ENCODE results near the gene STK33.

The STK33 gene

DNA sequence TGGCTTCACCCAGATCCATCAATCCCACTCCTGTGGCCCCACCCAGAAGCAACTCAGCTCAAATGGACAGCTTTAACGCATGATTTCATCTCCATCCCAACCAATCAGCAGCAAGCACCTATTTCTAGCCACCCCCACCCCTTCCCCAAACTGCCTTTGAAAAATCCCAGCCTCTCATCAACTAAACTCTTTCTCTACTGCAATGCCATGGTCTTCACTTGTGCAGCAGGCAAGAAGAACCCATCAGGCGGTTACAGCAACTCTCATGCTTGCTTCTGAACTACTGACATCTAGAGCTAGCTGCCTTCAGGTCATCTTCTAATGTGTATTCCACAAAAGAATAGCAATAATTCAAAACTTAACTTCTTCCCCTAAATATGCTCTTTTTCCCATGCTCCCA is 42.1 kb upstream of the STK33 start:
- DNase-seq (ENCODE audit: low read depth): no peak
- no peak overlapping the region for H3K4me3 ChIP-seq (ENCODE audit: control insufficient read depth, low read depth, low read length)

DNA sequence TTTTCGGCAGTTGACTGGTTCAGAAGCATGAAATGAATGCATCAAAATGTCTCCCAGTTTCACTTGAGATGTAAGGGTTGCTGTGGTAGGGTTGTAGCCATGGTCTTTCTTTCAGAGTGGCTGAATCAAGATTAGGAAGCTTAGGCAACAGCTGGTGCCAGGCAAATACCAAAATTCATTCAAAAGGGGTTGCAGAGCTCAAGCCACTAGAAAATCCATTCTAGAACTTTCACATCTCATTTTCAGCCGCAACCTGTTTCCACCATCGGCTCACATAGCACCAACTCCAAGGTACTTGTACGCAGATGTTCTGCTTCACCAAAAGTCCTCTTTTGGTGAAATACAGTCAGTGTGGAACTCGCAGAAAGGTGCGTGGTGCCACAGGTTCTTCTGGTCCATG is 40.5 kb upstream of the STK33 start:
- DNase-seq (ENCODE audit: low read depth): no peak
- TF ChIP-seq CTCF (conservative IDR thresholded peaks at IDR 0.05; ENCODE audit: control insufficient read depth, insufficient read depth, low read depth, low read length): no peak

More for the DNA sequence above, 42.1 kb upstream of the STK33 start:
- no peak for TF ChIP-seq CTCF (conservative IDR thresholded peaks at IDR 0.05; ENCODE audit: control insufficient read depth, insufficient read depth, low read depth, low read length)

GRCh38 chr11:8631395-8632118 is 37.5 kb upstream of the STK33 start:
- peak; percentile 92 for DNase-seq (ENCODE audit: low read depth)
- TF ChIP-seq CTCF (conservative IDR thresholded peaks at IDR 0.05; ENCODE audit: control insufficient read depth, insufficient read depth, low read depth, low read length): no peak
- H3K4me3 ChIP-seq (ENCODE audit: control insufficient read depth, low read depth, low read length): no peak overlapping the region

More for the DNA sequence above, 40.5 kb upstream of the STK33 start:
- no peak overlapping the region for H3K4me3 ChIP-seq (ENCODE audit: control insufficient read depth, low read depth, low read length)

GRCh38 chr11:8624698-8625097 is 30.7 kb upstream of the STK33 start:
- no peak for DNase-seq (ENCODE audit: low read depth)
- no peak for TF ChIP-seq CTCF (conservative IDR thresholded peaks at IDR 0.05; ENCODE audit: control insufficient read depth, insufficient read depth, low read depth, low read length)

GRCh38 chr11:8621147-8621546 is 27.1 kb upstream of the STK33 start:
- no peak for DNase-seq (ENCODE audit: low read depth)
- no peak overlapping the region for H3K4me3 ChIP-seq (ENCODE audit: control insufficient read depth, low read depth, low read length)
- TF ChIP-seq CTCF (conservative IDR thresholded peaks at IDR 0.05; ENCODE audit: control insufficient read depth, insufficient read depth, low read depth, low read length): no peak

More at GRCh38 chr11:8624698-8625097, 30.7 kb upstream of the STK33 start:
- H3K4me3 ChIP-seq (ENCODE audit: control insufficient read depth, low read depth, low read length): no peak overlapping the region

- DNase-seq (ENCODE audit: low read depth): no peak
- no peak overlapping the region for H3K4me3 ChIP-seq (ENCODE audit: control insufficient read depth, low read depth, low read length)
- no peak for TF ChIP-seq CTCF (conservative IDR thresholded peaks at IDR 0.05; ENCODE audit: control insufficient read depth, insufficient read depth, low read depth, low read length)
These were observed 23.0 kb upstream of the STK33 start for GRCh38 chr11:8617063-8617462.
